Stimulated activated CD4-positive, alpha-beta T cell treated with anti-CD3 and anti-CD28 coated beads, Interleukin-2, amount 100 ng/mL, for 48 hours (primary cell): ENCODE results near the gene PNPLA2.

Source experiments
- DNase-seq, 2 donors: peaks; one replicate each; pipeline ENCODE4 v3.0.0-alpha.2; 2020

The PNPLA2 gene

GRCh38 chr11:819943-820649, 1.4 kb downstream of the PNPLA2 start:
- DNase-seq = peak; percentile 83 to 87

DNA sequence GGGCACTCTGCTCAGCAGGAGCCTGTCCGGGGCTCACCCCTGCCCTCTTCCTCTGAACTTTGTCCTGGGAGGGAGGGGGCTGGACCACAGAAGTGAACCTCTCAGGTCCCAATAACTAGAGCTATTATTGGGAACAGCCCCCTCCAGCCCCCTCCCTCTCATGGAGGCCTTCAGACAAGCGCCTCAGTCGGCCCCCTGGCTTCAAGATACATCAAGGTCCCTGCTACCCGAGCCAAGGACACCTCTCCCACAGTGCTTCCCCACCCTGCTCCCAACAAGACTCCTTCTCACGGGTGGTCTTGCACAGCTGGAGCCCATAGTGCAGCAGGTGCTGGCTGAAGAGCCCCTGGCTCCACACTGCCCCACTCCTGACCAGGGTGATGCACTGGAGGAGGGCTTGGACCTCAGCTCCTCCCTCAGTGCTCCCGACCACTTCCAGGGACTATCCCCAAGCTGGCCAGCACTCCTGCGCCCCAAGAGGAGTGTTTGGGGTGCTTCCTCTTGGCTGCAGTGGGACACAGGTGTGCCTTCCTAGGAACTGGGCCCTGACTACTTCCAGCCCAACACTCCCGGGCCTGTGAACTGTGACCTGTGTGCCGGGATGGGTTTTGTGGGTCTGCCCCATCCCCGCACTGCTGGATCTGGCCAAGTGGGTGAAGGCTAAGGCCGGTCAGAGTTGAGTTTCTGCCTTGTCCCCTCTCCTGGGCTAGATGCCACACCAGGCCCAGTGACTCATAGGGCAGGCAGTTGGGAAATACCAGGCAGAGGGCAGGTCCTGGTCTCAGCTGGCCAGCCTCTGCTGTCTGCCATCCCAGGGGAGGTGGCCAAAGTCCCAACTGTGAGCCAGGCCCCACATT, 2.2 kb downstream of the PNPLA2 start:
- no peak for DNase-seq

GRCh38 chr11:821512-822371, 3.0 kb downstream of the PNPLA2 start:
- DNase-seq = no peak

GRCh38 chr11:823441-824291, 5.0 kb downstream of the PNPLA2 start:
- DNase-seq = no peak

GRCh38 chr11:824292-824880, 5.7 kb downstream of the PNPLA2 start:
- no peak for DNase-seq

GRCh38 chr11:824942-825341, 6.2 kb downstream of the PNPLA2 start:
- no peak for DNase-seq

- no peak for DNase-seq
These were observed 6.9 kb downstream of the PNPLA2 start for GRCh38 chr11:825366-826226.

GRCh38 chr11:826227-826621, 7.5 kb downstream of the PNPLA2 start:
- DNase-seq = no peak

GRCh38 chr11:826836-827145, 8.1 kb downstream of the PNPLA2 start:
- no peak for DNase-seq

DNA sequence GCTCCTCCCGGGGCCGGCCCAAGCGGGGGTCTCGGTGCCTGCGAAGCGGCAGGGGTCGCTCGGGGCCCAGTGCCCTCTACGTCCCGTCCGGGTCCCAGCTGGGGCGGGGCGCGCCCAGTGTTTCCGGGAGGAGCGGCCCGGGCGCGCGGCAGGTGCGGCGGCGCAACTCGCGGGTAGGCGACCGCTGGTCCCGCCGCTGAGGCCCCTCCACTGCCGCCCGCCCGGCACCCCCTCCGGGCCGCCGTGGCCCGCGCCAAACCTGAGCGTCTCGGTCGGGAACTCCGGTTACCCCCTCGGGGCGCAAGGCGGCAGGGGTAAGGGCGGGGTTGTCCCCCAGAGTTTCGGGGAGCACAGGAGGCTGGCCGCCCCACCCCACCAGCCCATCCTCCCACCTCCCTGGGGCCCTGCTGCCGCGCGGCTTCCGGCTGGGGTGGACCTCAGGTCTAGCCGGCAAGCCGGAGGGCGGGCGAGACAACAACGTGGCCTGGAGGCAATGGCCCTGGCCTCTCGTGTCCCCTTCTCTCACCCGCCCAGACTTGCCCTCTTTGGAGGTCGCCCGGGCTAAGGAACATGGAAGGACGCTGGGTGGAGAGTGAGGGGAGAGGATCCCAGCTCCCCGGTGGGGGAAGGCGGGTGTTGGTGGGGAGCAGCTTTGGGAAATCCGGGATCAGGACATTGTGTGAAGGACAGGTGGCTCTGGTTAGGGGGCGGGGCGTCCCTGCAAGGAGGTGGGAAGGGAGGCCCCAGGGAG, 8.6 kb downstream of the PNPLA2 start:
- no peak for DNase-seq

DNA sequence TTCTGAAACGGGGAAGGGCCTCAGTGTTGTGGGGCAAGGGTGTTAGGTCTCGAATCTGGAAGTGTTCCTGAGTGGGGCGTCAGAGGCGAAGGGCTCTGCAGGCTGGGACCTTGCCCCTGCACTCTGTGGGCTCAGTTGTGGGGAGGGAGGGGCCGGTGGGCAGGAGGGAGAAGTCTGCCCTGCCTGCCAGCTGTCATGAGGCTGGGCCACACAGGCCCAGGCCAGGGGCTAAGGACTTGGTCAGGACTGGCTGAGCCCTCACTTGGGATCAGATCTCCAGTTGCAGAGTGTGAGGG, 9.1 kb downstream of the PNPLA2 start, which contains the start of gene CRACR2B:
TSS of gene CRACR2B (plus strand) at position 23 of the 296 bp plus-strand sequence. CDS start 689 bp downstream, outside the sequence.
- no peak for DNase-seq

DNA sequence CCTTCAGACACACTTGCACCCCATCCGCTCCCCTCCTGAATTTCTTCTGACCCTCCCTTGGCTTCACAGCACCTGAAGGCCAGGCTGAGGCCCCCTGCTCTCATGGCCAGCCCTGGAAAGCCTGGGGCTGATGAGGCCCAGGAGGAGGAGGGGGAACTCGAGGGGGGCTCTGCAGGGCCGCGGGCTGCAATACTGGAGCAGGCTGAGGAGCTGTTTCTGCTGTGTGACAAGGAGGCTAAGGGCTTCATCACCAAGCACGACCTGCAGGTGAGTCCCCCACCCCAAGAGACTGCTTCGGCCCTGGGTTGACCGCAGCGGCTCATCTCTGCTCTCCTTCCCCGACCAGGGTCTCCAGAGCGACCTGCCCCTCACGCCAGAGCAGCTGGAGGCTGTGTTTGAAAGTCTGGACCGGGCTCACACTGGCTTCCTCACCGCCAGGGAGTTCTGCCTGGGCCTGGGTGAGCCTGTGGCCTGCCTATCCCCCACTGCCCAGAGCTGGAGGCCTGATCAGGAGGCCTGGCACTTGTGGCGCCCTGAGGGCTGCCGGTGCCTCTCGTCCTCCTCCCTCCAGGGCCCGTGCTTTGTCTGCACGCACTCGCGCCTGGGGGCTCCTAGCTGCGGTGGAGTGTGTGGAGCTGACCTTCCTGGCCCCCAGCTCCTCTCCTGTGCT, 9.9 kb downstream of the PNPLA2 start:
- no peak for DNase-seq

GRCh38 chr11:829176-829846, 10.6 kb downstream of the PNPLA2 start:
- DNase-seq = no peak

DNA sequence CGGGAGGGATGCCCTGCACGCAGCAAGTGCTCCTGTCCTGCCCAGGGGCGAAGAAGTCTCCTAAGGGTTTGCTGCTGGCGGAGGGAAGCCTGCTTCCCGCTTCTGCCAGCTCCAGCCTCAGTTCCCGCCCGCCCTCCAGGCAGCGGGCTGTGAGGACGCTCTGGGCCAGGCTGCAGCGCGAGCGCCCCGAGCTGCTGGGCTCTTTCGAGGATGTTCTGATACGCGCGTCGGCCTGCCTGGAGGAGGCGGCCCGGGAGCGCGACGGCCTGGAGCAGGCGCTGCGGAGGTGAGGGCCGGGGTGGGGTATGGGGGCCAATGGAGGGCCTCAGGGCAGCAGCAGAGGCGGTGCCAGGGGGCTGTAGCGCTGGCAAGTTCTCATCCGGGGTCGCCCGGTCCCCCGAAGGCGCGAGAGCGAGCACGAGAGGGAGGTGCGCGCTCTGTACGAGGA, 11.2 kb downstream of the PNPLA2 start:
- DNase-seq = no peak

DNA sequence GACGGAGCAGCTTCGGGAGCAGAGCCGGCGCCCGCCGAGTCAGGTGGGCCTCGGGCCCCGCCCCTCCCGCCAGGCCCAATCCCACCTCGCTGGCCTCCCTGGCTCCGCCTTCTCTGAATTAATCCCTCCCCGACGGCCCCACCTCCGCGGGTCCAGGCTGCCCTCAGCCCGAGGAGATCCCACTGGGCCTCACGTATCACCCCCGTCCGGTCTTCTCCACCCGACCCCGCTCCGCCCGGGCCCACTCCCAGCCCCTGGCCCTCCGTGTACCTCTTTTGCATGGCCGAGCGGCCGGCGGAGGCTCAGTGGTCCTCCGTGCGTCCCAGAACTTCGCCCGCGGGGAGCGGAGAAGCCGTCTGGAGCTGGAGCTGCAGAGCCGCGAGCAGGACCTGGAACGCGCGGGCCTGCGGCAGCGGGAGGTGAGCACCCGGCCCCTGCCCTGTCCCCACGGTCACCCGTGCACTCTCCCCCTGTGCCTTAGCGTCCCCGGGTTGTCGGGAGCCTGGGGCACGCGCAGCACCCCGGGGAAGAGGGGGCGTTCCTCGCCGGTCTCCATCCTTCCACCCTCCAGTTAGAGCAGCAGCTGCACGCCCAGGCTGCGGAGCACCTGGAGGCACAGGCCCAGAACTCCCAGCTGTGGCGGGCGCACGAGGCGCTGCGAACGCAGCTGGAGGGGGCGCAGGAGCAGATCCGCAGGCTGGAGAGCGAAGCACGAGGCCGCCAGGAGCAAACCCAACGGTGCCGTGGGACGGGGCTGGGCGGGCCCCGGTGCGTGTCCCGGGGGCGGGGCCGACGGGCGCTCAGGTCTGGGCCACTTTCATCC, 11.8 kb downstream of the PNPLA2 start:
- peak in 1 of 2 donors; percentile 48 for DNase-seq

DNA sequence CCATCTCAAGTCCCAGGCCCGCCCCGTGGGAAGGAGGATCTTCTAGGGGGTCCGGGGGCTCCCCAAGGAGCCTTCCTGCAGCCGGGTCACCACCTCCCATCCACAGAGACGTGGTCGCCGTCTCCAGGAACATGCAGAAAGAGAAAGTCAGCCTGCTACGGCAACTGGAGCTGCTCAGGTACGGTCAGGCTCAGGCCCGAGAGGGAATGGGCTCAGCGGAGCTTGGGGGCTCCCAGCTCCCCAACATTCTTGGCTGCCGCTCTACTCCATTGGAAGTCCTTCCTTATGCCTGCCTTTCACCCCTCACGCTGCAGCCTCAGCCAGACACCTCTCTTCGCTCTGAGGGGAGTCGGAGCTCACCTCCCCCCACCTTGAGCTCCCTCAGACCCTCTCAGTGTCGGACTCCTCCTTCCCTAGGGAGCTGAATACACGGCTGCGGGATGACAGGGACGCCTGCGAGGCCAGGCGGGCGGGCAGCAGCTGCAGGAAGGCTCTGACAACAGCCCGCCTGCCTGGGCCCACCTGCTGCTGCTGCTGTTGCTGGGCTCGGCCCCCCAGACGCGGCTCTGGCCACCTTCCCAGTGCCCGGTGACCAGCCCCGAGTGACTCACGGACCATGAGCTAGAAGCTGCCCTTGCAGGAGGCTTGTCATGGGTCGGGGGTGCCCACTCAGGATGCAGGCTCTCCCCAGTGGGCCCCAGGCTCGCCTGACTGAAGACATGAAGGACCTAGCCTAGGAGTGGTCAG, 12.6 kb downstream of the PNPLA2 start:
- no peak for DNase-seq

GRCh38 chr11:831961-832528, 13.3 kb downstream of the PNPLA2 start:
- DNase-seq = no peak
